AG10803 (cell line): ENCODE results near the gene ELOVL6.

Experiments
- DNase-seq: peaks from one replicate; pipeline ENCODE4 v3.0.0; 2010; ENCODE audit warnings: low read depth
- H3K4me3 ChIP-seq: 2 replicates; pipeline ENCODE4 v1.5.1; 2011; ENCODE audit warnings: mild to moderate bottlenecking, low read length, control low read depth
- CTCF ChIP-seq: conservative IDR thresholded peaks from 2 replicates; pipeline ENCODE4 v1.5.1; 2011; ENCODE audit warnings: mild to moderate bottlenecking, low read length, control low read depth, inconsistent platforms

The ELOVL6 gene

GRCh38 chr4:110142461-110142860, 56.0 kb downstream of the ELOVL6 start:
- H3K4me3 ChIP-seq = no peak overlapping the region
- TF ChIP-seq CTCF = no peak
- no peak for DNase-seq

GRCh38 chr4:110139815-110140214, 58.6 kb downstream of the ELOVL6 start:
- H3K4me3 ChIP-seq = no peak overlapping the region
- no peak for TF ChIP-seq CTCF
- no peak for DNase-seq

- no peak overlapping the region for H3K4me3 ChIP-seq
- no peak for TF ChIP-seq CTCF
- DNase-seq = no peak
These were observed 59.3 kb downstream of the ELOVL6 start for GRCh38 chr4:110139111-110139510.

GRCh38 chr4:110138551-110138950, 59.9 kb downstream of the ELOVL6 start:
- TF ChIP-seq CTCF = no peak
- DNase-seq = no peak
- H3K4me3 ChIP-seq = no peak overlapping the region

GRCh38 chr4:110137829-110138228, 60.6 kb downstream of the ELOVL6 start:
- no peak overlapping the region for H3K4me3 ChIP-seq
- no peak for TF ChIP-seq CTCF
- DNase-seq = no peak

- no peak for DNase-seq
- no peak overlapping the region for H3K4me3 ChIP-seq
- TF ChIP-seq CTCF = no peak
These were observed 62.9 kb downstream of the ELOVL6 start for GRCh38 chr4:110135523-110135922.

- H3K4me3 ChIP-seq = no peak overlapping the region
- no peak for DNase-seq
- TF ChIP-seq CTCF = no peak
These were observed 63.3 kb downstream of the ELOVL6 start for GRCh38 chr4:110135076-110135475.
